MM.1S (cell line): Measurements from ENCODE around the gene IFITM1.
A peak's percentile ranks its signal among the peaks of the same experiment; 100 is the strongest.

Source experiments
- DNase-seq: peaks from one replicate; pipeline ENCODE4 v3.0.0-alpha.2; 2015
- H2AFZ ChIP-seq: fragments of 300-600 bp; sonication (generic); 2 replicates; pipeline ENCODE4 v1.6.0; 2016; ENCODE audit warnings: antibody characterized with exemption, low read length
- H3F3A ChIP-seq: fragments of 300-600 bp; sonication (generic); 2 replicates; pipeline ENCODE4 v1.6.1; 2016; ENCODE audit warnings: mild to moderate bottlenecking, antibody characterized with exemption, low read length, moderate library complexity, mixed read lengths; ENCODE audit not compliant: insufficient read depth
- H3K27ac ChIP-seq: fragments of 300-600 bp; sonication (generic); 2 replicates; pipeline ENCODE4 v1.5.1; 2016; ENCODE audit warnings: mild to moderate bottlenecking, low read length
- H3K27me3 ChIP-seq: fragments of 300-600 bp; sonication (generic); replicated peaks from 2 replicates; pipeline ENCODE4 v1.6.0; 2016; ENCODE audit warnings: low read length; ENCODE audit not compliant: insufficient read depth
- H3K36me3 ChIP-seq: fragments of 300-600 bp; sonication (generic); replicated peaks from 2 replicates; pipeline ENCODE4 v1.6.1; 2016; ENCODE audit warnings: mild to moderate bottlenecking, low read length, mixed read lengths; ENCODE audit not compliant: insufficient read depth
- H3K4me1 ChIP-seq: fragments of 300-600 bp; sonication (generic); 2 replicates; pipeline ENCODE4 v1.6.1; 2016; ENCODE audit warnings: low read length, mixed read lengths
- H3K4me2 ChIP-seq: fragments of 300-600 bp; sonication (generic); 2 replicates; pipeline ENCODE4 v1.6.0; 2016; ENCODE audit warnings: low read depth, low read length
- H3K4me3 ChIP-seq: fragments of 300-600 bp; sonication (generic); 2 replicates; pipeline ENCODE4 v1.5.1; 2016; ENCODE audit warnings: low read length, mixed read lengths
- H3K79me2 ChIP-seq: fragments of 300-600 bp; sonication (generic); 2 replicates; pipeline ENCODE4 v1.6.1; 2016; ENCODE audit warnings: mixed run types, low read length, mixed read lengths
- H3K9ac ChIP-seq: fragments of 300-600 bp; sonication (generic); 2 replicates; pipeline ENCODE4 v1.6.1; 2016; ENCODE audit warnings: low read length, mixed read lengths
- H3K9me2 ChIP-seq: fragments of 300-600 bp; sonication (generic); replicated peaks from 2 replicates; pipeline ENCODE4 v1.6.1; 2016; ENCODE audit warnings: mild to moderate bottlenecking, low read length, mixed read lengths; ENCODE audit not compliant: insufficient read depth
- H3K9me3 ChIP-seq: fragments of 300-600 bp; sonication (generic); replicated peaks from 2 replicates; pipeline ENCODE4 v1.6.1; 2016; ENCODE audit warnings: mild to moderate bottlenecking, low read length, mixed read lengths; ENCODE audit not compliant: insufficient read depth
- H4K20me1 ChIP-seq: fragments of 300-600 bp; sonication (generic); 2 replicates; pipeline ENCODE4 v1.6.1; 2016; ENCODE audit warnings: mild to moderate bottlenecking, low read length, moderate library complexity, mixed read lengths; ENCODE audit not compliant: insufficient read depth
- CTCF ChIP-seq: fragments of 300-600 bp; sonication (generic); IDR thresholded peaks from 2 replicates; pipeline ENCODE4 v1.5.1; 2016; ENCODE audit warnings: antibody characterized with exemption, low read length, mixed read lengths
- EZH2 ChIP-seq: fragments of 300-600 bp; sonication (generic); optimal IDR thresholded peaks from 2 replicates; pipeline ENCODE3; 2017; ENCODE audit warnings: low read depth, mild to moderate bottlenecking, antibody characterized with exemption, low read length, mixed read lengths
- EZH2phosphoT487 ChIP-seq: fragments of 300-600 bp; sonication (generic); IDR thresholded peaks from 2 replicates; pipeline ENCODE4 v1.6.1; 2018; ENCODE audit warnings: antibody characterized with exemption, low read length

The IFITM1 gene

GRCh38 chr11:287821-288477 is 25.9 kb upstream of the IFITM1 start:
- H3F3A ChIP-seq, result no peaks in the 10 kb centered on the region
- H3K27me3 ChIP-seq, result peaks cover 21% of the 10 kb centered on the region
- H3K4me3 ChIP-seq, result peak overlapping the region; percentile 74
- H3K9me3 ChIP-seq, result no peaks in the 10 kb centered on the region
- DNase-seq, result no peak
- no peaks in the 10 kb centered on the region for H4K20me1 ChIP-seq
- no peak for TF ChIP-seq EZH2
- no peak for TF ChIP-seq EZH2phosphoT487
- TF ChIP-seq CTCF, result no peak
- no peak overlapping the region for H3K27ac ChIP-seq
- no peaks in the 10 kb centered on the region for H3K9me2 ChIP-seq
- H3K9ac ChIP-seq, result peak overlapping the region; percentile 53; the same call in 1 of the 2 replicates
- H3K79me2 ChIP-seq, result no peaks in the 10 kb centered on the region
- peak overlapping the region; percentile 99 for H3K4me2 ChIP-seq
- peak overlapping the region; percentile 94 for H2AFZ ChIP-seq
- H3K36me3 ChIP-seq, result no peaks in the 10 kb centered on the region
- H3K4me1 ChIP-seq, result no peaks in the 10 kb centered on the region

GRCh38 chr11:288478-289397 is 25.1 kb upstream of the IFITM1 start, which contains the start of gene PGGHG:
TSS of gene PGGHG (plus strand) at chr11:289126. CDS start at chr11:289817, 691 bp downstream.
- peak; percentile 49 for DNase-seq

GRCh38 chr11:289398-289711 is 24.5 kb upstream of the IFITM1 start:
- Histone ChIP-seq H2AFZ (no peak overlapping the region), H3K79me2 (no peaks in the 10 kb centered on the region), H3K9me3 (no peaks in the 10 kb centered on the region), H3K4me2 (peak overlapping the region; percentile 59), H3K36me3 (no peaks in the 10 kb centered on the region), H4K20me1 (no peaks in the 10 kb centered on the region), H3K4me3 (peak overlapping the region; percentile 43; the same call in 1 of the 2 replicates), H3F3A (no peaks in the 10 kb centered on the region), H3K9ac (no peak overlapping the region), H3K9me2 (no peaks in the 10 kb centered on the region), H3K27ac (no peak overlapping the region), H3K4me1 (no peaks in the 10 kb centered on the region), H3K27me3 (peaks cover 14% of the 10 kb centered on the region)
- DNase-seq, result no peak
- TF ChIP-seq CTCF (no peak), EZH2phosphoT487 (no peak), EZH2 (no peak)

More at GRCh38 chr11:288478-289397, 25.1 kb upstream of the IFITM1 start, which contains the start of gene PGGHG:
- no peaks in the 10 kb centered on the region for H3K9me3 ChIP-seq
- no peaks in the 10 kb centered on the region for H3F3A ChIP-seq
- TF ChIP-seq EZH2, result no peak
- no peak for TF ChIP-seq EZH2phosphoT487
- no peak for TF ChIP-seq CTCF
- no peak within 1 kb of the TSS for H3K27ac ChIP-seq
- no peaks in the 10 kb centered on the region for H3K4me1 ChIP-seq
- peak within 1 kb of the TSS; percentile 94 for H2AFZ ChIP-seq
- no peaks in the 10 kb centered on the region for H3K79me2 ChIP-seq
- peaks cover 17% of the 10 kb centered on the region for H3K27me3 ChIP-seq
- H3K9me2 ChIP-seq, result no peaks in the 10 kb centered on the region
- peak within 1 kb of the TSS; percentile 74 for H3K4me3 ChIP-seq
- no peaks in the 10 kb centered on the region for H4K20me1 ChIP-seq
- H3K36me3 ChIP-seq, result no peaks in the 10 kb centered on the region
- H3K9ac ChIP-seq, result peak within 1 kb of the TSS; percentile 53; the same call in 1 of the 2 replicates
- H3K4me2 ChIP-seq, result peak within 1 kb of the TSS; percentile 99
